Measurements from ENCODE around the gene THBS3.
"Not testable (repeated sequence)": the region's sequence is repeated elsewhere in the genome, so short reads cannot be mapped to it uniquely, and the experiment has no call there.

THBS3 gene

GRCh38 chr1:155207806-155208540 is at the start of gene THBS3:
THBS3 (minus strand) TSS chr1:155207897; CDS start chr1:155207876, 21 bp downstream.
- no peak for DNase-seq (ENCODE audit: low read depth)

GRCh38 chr1:155256058-155256852 is 48.6 kb upstream of the THBS3 start:
- DNase-seq (ENCODE audit: low read depth) = no peak

DNA sequence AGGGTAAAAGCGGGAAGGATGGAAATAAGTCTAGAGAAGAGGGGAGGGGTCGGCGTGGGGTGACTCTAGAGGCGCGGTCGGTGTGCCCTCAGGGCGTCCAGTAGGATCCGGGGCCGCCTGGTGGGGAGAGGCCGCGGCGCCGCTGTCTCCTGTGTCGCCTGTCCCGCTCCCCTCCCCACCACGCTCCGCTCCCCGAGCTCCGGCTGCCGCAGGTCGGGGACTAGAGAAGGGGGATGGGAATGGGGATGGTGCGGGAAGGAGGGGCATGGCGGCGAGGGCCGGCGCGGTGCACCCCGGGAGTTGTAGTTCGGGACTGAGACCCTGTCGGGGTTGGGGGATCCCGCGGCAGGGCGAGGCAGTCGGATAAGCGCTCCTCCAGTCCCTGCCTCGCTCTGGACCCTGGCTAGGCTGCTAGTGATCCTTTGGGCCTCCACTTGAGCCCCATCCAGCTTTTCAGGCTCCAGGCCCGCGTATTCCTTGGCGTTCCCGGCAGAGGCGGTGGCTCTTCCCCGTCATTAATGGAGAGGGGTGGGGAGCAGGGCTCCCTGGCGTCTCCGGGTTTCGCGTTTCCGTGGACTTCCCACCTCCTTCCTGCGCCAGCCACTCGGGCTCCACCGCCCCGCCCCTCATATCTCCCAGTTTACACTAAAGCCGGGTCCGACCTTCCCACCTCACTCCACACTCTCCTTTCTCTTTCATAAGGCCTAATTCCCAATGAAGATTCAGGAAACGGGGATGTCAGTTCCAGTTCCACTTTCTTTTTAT is 47.7 kb upstream of the THBS3 start, which contains the start of gene ENTREP3:
TSS of gene ENTREP3 (minus strand) at position 241 of the 765 bp plus-strand sequence. CDS start 606 bp downstream, outside the sequence.
- DNase-seq (ENCODE audit: low read depth) = no peak

DNA sequence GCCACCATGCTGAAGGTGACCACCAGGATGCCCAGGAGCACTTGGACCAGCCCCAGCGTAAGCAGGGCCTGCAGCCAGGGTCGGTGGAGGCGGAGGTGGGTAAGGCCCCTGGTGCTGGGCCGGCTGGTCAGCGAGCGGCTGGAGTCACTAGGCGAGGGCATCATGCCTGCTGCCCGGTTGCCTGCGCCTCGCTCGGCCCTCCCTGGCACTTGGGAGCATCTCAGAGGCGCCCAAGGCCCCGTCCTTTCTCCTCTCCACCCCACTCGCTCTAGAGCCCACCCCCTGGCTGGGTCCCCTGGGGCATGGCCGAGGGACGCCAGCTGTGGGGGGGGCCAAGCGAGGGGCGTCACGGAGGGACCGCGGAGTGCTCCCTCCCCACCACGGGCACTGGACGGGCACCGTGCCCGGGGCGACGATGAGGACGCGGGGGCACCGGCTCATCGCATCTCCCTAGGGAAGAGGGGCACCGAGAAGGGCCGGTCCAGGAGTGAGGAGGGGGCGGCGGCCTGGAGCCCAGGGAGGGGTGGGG is 47.1 kb upstream of the THBS3 start:
- no peak for DNase-seq (ENCODE audit: low read depth)

GRCh38 chr1:155254228-155254713 is 46.6 kb upstream of the THBS3 start:
- DNase-seq (ENCODE audit: low read depth) = no peak

DNA sequence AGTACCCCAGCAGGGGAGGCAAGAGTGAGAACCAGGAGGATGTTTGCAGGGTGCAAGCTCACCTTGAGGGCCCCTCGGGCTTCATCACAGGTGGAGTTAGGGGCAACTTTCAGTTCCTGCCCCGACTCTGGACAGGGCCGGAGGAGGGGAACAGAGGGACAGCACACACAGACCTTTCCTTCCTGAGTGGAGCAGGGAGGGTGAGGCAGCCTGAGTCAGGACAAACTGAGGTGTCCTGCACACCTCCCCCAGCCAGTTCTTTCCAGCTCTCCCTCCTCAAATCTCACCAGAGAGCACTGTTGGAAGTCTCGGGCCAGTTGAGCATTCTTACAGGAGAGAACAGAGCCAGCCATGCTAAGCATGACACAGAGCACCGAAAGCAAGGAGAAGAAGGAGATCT is 46.1 kb upstream of the THBS3 start:
- no peak for DNase-seq (ENCODE audit: low read depth)

- no peak for DNase-seq (ENCODE audit: low read depth)
These were observed 45.5 kb upstream of the THBS3 start for GRCh38 chr1:155253208-155253607.

GRCh38 chr1:155251566-155251965 is 43.9 kb upstream of the THBS3 start:
- DNase-seq (ENCODE audit: low read depth) = no peak

DNA sequence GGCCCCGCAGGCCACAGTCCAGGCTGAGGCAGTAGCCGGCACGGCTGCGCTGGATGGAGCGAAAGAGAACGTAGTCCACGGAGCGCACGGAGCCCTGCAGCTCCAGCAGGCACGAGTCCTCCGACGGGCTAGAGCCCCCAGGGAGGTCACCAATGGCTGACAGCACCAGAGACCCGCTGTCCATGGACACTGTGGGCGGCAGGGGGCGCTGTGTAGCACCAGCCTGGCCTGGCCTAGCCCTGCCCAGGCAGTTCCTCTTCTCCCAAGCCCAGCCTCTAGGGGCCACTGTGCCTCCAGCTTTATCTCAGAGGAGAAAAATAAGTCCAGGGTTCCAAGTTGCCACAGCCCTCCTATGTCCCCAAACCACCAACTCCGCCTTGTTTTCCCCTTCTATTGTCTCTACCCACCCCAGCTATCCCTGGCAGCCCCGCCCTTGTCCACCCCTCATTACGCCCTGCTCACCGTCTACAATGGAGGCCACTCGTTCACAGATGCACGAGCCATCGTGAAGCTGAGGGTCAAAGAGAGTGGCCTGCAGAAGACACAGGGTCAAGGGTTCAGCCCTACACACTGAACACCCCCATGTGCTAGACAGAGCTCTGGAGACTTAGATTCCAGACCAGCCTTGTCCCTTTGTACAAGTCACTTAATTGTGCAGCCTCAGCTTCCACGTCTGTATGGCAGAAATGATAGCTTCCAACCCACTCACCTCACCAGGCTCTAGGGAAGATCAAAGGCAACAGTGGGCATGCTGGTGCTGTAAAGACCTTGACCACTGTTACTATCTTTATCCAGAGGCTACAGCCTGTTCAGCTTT is 43.1 kb upstream of the THBS3 start:
- DNase-seq (ENCODE audit: low read depth) = peak; percentile 72

DNA sequence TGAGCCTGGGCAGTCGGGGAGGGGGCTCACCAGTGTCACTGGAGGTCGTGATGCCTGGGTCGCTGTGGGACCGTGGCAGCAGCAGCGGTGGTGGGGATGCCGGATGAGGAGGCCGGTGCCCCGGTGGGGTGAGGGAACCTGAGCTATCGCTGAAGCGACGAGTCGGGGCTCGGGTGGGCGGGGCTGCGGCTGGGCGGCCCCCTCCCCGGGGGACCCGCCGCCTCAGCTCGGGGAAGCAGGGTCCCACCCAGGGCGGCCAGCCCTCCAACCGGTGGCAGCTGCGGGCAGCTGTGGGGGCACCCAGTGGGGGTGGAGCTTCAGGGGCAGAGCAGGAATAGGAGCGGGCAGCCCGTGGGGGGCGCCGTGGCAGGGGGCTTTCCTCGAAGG is 42.5 kb upstream of the THBS3 start:
- DNase-seq (ENCODE audit: low read depth) = no peak

DNA sequence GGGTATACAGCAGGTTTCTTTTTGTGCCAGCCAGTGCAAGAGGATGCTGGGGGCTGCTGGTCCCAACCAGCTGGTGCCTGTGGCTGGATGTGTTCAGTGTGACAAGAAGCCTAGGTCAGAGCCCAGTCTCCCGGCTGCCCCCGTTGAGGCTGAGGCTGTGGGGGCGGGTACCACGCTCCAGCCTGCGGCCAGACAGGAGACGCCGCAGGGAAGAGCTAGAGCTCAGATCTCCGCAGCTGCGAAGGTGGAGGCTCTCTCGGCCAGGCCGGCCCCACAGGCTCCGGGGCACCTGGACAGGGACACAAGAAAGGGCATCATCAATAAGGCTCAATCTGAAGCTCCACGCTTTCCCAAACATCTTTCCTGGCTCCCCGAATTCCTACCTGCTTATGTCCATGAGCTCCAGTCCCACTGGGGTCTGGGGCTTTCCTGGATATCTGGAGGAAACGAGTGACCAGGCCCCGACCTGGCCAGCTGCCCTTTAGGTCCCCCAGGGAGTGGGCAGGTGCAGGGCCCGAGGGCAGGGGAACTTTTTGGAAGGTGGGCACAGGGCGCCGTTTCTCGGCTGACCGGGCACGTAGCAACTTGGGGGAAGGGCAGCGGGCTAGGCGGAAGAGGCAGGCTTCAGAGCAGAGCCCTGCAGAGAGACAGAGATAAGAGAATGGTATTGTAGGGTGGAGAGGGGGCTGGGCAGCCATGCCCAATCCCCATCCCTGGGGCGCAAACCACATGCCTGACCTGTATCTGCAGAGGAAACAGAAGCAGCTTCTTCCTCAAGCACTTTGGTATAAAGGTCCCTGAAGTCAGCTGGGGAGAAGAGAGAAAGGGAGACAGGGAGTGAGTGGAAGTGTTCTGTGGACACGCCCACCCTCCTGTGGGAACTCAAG is 40.2 kb upstream of the THBS3 start:
- no peak for DNase-seq (ENCODE audit: low read depth)

DNA sequence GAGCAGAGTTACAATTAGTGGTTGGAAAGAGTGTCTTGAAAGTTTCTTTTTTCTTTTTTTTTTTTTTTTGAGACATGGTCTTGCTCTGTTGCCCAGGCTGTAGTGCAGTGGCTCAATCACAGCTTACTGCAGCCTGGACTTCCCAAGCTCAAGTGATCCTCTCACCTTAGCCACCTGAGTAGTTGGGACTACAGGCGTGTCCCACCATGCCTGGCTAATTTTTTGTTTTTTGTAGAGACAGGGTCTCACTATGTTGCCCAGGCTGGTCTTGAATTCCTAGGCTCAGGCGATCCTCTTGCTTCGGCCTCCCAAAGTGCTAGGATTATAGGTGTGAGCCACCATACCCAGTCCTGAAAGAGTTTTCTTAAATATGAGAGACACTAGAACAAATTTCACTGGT is 39.1 kb upstream of the THBS3 start:
- DNase-seq (ENCODE audit: low read depth) = not testable (repeated sequence)

DNA sequence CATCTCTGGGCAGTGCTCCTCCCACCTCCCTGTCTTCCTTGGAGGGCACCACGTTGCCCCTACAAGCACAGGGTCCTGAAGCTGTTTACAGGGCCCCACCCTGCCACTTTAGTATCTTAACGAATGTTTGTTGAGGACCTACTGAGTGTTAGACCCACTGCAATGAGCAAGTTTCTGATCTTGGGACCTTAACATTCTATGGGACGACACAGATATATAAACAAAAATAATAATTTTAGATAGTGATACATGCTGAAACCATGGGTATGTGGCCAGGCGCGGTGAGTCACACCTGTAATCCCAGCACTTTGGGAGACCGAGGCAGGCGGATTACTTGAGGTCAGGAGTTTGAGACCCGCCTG is 37.4 kb upstream of the THBS3 start:
- no peak for DNase-seq (ENCODE audit: low read depth)

GRCh38 chr1:155244368-155245162 is 36.9 kb upstream of the THBS3 start:
- DNase-seq (ENCODE audit: low read depth) = peak; percentile 98

- no peak for DNase-seq (ENCODE audit: low read depth)
These were observed 35.2 kb upstream of the THBS3 start for GRCh38 chr1:155242805-155243358.

DNA sequence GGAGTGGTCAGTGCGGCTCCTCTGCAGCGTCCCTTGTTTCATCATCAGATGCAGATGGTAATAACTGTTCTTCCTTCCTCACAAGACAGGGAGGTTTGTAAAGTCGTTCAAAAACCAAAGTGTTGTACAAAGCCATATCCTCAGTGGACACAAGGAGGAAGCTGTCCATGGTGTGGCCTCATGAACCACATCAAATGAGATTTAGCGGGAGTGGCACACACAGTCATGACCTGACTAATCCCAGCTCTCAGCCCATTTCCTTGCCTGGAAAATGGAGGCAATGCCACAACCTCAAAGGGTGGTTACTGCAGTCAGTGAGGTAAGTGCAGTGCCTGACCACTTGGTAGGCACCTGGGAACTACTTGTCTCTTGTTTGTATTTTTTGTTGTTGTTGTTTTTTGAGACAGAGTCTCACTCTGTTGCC is 34.2 kb upstream of the THBS3 start:
- DNase-seq (ENCODE audit: low read depth) = no peak

DNA sequence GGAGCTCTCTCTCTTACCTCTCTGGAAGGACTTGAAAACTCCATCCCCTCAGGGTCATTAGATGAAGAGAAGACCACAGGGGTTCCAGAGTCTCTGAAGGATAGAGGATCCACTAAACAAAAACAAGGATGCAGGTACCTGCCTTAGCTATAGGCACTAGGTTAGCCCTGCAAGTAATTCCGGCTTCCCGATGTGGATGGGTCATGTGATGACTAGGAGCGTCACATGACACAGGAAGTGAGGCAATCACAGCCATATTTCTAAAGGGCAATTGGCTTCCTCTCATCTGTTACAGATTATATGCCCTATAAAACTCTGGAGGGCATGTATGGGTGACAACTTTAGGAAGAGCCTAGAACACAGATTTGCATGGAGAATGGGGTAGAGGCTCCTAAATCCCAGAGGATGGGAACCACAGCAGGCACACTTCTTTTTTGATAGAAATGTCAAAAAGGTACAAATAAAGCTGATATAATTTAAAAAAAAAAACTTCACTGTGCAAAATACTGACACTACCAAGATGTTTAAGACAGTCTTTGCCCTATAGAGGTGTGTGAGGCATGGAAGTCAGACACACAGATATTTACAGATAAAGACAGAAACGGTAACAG is 33.5 kb upstream of the THBS3 start:
- DNase-seq (ENCODE audit: low read depth) = peak; percentile 78

- DNase-seq (ENCODE audit: low read depth) = no peak
These were observed 28.8 kb upstream of the THBS3 start for GRCh38 chr1:155236451-155236850.

DNA sequence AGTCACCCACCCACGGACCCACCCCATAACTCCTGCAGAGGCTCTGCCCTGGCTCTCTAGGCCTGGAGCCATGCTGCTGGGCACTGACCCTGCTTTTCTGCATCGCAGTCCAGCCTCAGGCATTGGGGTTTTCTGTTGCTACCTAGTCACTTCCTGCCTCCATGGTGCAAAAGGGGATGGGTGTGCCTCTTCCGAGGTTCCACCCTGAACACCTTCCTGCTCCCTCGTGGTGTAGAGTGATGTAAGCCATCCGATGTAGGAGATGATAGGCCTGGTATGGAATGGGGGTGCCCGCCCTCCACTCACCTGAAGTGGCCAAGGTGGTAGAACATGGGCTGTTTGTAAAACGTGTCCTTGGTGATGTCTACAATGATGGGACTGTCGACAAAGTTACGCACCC is 27.7 kb upstream of the THBS3 start:
- DNase-seq (ENCODE audit: low read depth) = not testable (repeated sequence)
